HepG2 (cell line): ENCODE data around the gene ZNF212. TPM values are rescaled to one million over a fixed set of nuclear protein-coding genes. Genes with fewer than 3 reads are reported as not detected.

Source experiments
- ELF1 ChIP-seq: sonication (generic); formaldehyde crosslinking; IDR thresholded peaks from 2 replicates; pipeline ENCODE4 v1.4.0; 2020; ENCODE audit warnings: missing genetic modification reagents
- HES4 ChIP-seq: sonication (generic); formaldehyde crosslinking; IDR thresholded peaks from 2 replicates; pipeline ENCODE4 v1.9.0; 2021; ENCODE audit warnings: mild to moderate bottlenecking, missing genetic modification reagents, borderline replicate concordance
- KDM4B ChIP-seq: sonication (generic); formaldehyde crosslinking; IDR thresholded peaks from 2 replicates; pipeline ENCODE4 v1.4.0; 2020; ENCODE audit warnings: missing genetic modification reagents
- RARA ChIP-seq: IDR thresholded peaks from 2 replicates; pipeline ENCODE4 v1.6.1; 2016; ENCODE audit warnings: missing genetic modification reagents, missing compliant biosample characterization
- RFX1 ChIP-seq: fragments of 450-650 bp; IDR thresholded peaks from 2 replicates; pipeline ENCODE4 v1.6.1; 2017
- SYNCRIP ChIP-seq: fragments of 200-400 bp; formaldehyde crosslinking; IDR thresholded peaks from 2 replicates; pipeline ENCODE4 v1.6.1; 2018; ENCODE audit warnings: mild to moderate bottlenecking, low read depth, low read length; ENCODE audit not compliant: insufficient read depth
- ZBTB40 ChIP-seq, 2 experiments: fragments of 450-650 bp in 1 of 2; sonication (generic) in 1 of 2; formaldehyde crosslinking in 1 of 2; IDR thresholded peaks; 2 replicates each; pipeline versions ENCODE4 v1.6.1 to v1.8.0; 2016 to 2022; ENCODE audit warnings: antibody characterized with exemption in 1 of 2, mild to moderate bottlenecking in 1 of 2, missing genetic modification reagents in 1 of 2
- ZC3H13 ChIP-seq: sonication (generic); formaldehyde crosslinking; IDR thresholded peaks from 2 replicates; pipeline ENCODE4 v1.8.1; 2023; ENCODE audit warnings: mild to moderate bottlenecking, missing genetic modification reagents, moderate library complexity
- ZNF382 ChIP-seq: sonication (generic); formaldehyde crosslinking; IDR thresholded peaks from 2 replicates; pipeline ENCODE4 v1.5.0; 2020; ENCODE audit warnings: missing genetic modification reagents, mild to moderate bottlenecking, borderline replicate concordance
- ZNF549 ChIP-seq: sonication (generic); formaldehyde crosslinking; IDR thresholded peaks from 2 replicates; pipeline ENCODE4 v1.5.0; 2020; ENCODE audit warnings: missing genetic modification reagents
- ZNF552 ChIP-seq: sonication (generic); formaldehyde crosslinking; IDR thresholded peaks from 2 replicates; pipeline ENCODE4 v1.9.0; 2022; ENCODE audit warnings: missing genetic modification reagents, mild to moderate bottlenecking, borderline replicate concordance
- ZNF616 ChIP-seq: sonication (generic); formaldehyde crosslinking; IDR thresholded peaks from 2 replicates; pipeline ENCODE4 v1.5.0; 2020; ENCODE audit warnings: low read depth, mild to moderate bottlenecking, missing genetic modification reagents
- polyA plus RNA-seq, 8 experiments: library from polyadenylated mRNA; depleted of rRNA in 3 of 8; stranded (reverse) in 7 of 8; unstranded in 1 of 8; fragments of >200 nt; fragmentation: Illumina TruSeq in 4 of 8; extraction: Trizol in 4 of 8; gene quantifications; 2 replicates each; pipeline versions ENCODE4 v1.2.1 to v1.2.3, GENCODE V29; 2011 to 2016; ENCODE audit warnings: low read depth in 4 of 8, missing spikeins in 1 of 8, mixed read lengths in 1 of 8; ENCODE audit not compliant: insufficient read depth in 1 of 8
- total RNA-seq, 5 experiments: library from RNA; depleted of rRNA; stranded (reverse); fragments of >200 nt; fragmentation: Illumina TruSeq; extraction: Trizol; gene quantifications; 2 replicates each; pipeline ENCODE4 v1.2.3, GENCODE V29; 2016; ENCODE audit warnings: low read depth in 1 of 5
- TF ChIP-seq, protein P1 (sequence below): sonication (generic); formaldehyde crosslinking; IDR thresholded peaks from 2 replicates; pipeline ENCODE4 v1.5.0; 2020; ENCODE audit warnings: mild to moderate bottlenecking, missing genetic modification reagents
- TF ChIP-seq, protein P2 (sequence below): sonication (generic); formaldehyde crosslinking; IDR thresholded peaks from 2 replicates; pipeline ENCODE4 v1.4.0; 2020; ENCODE audit warnings: missing genetic modification reagents
- TF ChIP-seq, protein P3 (sequence below): IDR thresholded peaks from 2 replicates; pipeline ENCODE4 v1.6.1; 2016; ENCODE audit warnings: missing genetic modification reagents, missing compliant biosample characterization

ZNF212 gene
- total and polyA plus RNA-seq, 2 of the 13 experiments (the other 11 are each of a cell fraction or from before 2014, with no cell fraction given), result 2.6 to 3.8 TPM

DNA sequence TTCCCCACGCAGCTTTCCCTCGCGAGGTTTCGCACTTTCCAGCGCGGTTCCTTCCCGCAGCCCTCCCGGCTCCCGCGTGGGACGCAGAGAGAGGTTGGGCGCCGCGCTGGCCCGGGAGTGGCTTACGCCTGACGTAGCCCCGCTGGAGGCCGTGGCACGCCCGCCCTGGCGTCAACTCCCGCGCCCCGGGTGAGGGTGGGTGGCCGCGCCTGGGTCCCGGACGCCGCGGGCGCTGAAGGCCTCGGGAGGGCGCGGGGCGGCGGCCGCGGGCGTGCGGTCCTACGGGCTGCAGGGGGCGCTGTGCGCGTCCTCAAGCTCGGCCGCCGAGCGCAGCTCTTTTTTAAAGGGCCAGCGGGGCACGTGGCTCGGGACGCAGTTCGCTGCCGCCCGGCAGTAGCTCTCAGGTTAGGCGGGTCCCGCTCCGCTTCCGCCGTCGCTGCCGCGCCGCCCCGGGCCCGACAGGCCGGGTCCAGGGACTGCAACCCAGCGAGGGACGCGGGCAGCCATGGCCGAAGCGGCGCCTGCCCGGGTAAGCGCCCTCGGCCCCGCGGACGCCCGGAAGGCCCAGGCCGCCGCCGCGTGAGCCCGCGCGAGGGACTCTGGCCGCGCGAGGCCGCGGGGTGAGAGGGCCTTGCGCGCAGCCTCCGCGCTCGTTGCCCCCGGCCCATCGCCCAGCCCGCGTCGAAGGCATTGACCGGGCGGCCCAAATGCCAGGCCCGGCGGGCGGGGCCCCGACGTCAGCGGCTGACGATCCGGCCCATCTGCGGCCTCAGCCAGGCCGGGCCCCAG, 22.6 kb downstream of the ZNF212 start, which contains the start of gene ZNF783 (continued):
- TF ChIP-seq, protein P1, sequence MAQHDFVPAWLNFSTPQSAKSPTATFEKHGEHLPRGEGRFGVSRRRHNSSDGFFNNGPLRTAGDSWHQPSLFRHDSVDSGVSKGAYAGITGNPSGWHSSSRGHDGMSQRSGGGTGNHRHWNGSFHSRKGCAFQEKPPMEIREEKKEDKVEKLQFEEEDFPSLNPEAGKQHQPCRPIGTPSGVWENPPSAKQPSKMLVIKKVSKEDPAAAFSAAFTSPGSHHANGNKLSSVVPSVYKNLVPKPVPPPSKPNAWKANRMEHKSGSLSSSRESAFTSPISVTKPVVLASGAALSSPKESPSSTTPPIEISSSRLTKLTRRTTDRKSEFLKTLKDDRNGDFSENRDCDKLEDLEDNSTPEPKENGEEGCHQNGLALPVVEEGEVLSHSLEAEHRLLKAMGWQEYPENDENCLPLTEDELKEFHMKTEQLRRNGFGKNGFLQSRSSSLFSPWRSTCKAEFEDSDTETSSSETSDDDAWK (CRISPR knock-in tag), result no peak
- TF ChIP-seq ZBTB40 (IDR thresholded peaks at IDR 0.05) (no peak), ZBTB40 (CRISPR knock-in tag; IDR thresholded peaks at IDR 0.05) (peak; percentile 70), RARA (peak; percentile 38; the same call in 1 of the 2 replicates), SYNCRIP (no peak), ZNF549 (CRISPR knock-in tag) (no peak), HES4 (CRISPR knock-in tag) (peak; percentile 98), ELF1 (no peak), ZNF382 (CRISPR knock-in tag) (no peak), ZC3H13 (CRISPR knock-in tag) (no peak), RFX1 (no peak), KDM4B (CRISPR knock-in tag) (no peak), ZNF552 (peak; percentile 92; the same call in 1 of the 2 replicates), ZNF616 (CRISPR knock-in tag) (no peak; the same call in 1 of the 2 replicates)
- TF ChIP-seq, protein P2, sequence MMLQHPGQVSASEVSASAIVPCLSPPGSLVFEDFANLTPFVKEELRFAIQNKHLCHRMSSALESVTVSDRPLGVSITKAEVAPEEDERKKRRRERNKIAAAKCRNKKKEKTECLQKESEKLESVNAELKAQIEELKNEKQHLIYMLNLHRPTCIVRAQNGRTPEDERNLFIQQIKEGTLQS, result 0 out of 2 replicates have a peak, but pooled peaks have one; percentile 8
- TF ChIP-seq, protein P3, sequence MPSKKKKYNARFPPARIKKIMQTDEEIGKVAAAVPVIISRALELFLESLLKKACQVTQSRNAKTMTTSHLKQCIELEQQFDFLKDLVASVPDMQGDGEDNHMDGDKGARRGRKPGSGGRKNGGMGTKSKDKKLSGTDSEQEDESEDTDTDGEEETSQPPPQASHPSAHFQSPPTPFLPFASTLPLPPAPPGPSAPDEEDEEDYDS (CRISPR knock-in tag), result no peak
